Retinal pigment epithelial cell (primary cell): ENCODE measurements around the gene AKAP1.

Experiments used
- DNase-seq: peaks from one replicate; pipeline ENCODE4 v3.0.0-alpha.2; 2010; ENCODE audit warnings: low read depth
- H3K4me3 ChIP-seq: 2 replicates; pipeline ENCODE4 v1.5.1; 2011; ENCODE audit warnings: mild to moderate bottlenecking, low read length, control low read depth, moderate library complexity
- CTCF ChIP-seq: conservative IDR thresholded peaks from 2 replicates; pipeline ENCODE4 v1.5.1; 2011; ENCODE audit warnings: low read depth, low read length, control low read depth, inconsistent platforms

AKAP1 gene

DNA sequence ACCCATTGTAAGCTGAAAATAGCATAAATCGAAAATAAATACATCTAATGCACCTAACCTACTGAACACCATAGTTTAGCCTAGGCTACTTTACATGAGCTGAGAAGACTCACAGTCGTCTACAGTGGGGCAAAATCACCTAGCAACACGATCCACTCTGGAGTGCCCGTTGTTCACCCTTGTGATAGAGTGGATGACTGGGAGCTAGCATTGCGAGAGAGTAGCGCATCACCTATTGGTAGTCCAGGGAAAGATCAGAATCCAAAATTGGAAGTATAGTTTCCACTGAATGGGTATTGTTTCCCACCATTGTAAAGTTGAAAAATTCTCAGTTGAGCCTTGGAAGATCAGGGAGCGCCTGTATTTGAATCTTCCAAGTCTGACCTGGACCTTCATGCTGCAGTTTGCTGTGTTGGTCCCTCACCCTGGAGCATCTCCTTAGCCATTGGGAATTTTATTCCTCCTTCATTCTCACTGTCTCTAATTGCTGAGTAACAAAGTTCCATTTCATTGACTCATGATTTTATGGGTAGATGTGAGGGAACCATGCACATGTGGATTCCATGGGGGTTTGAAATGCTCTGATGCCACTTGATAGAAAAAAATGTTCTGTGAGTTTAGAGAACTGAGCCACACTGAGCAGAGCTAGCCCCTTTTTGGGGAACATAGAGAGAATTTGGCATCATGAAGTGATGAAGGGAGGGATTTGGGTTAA lies 19.6 kb downstream of the AKAP1 start:
- TF ChIP-seq CTCF: no peak
- H3K4me3 ChIP-seq: no peak overlapping the region
- no peak for DNase-seq

DNA sequence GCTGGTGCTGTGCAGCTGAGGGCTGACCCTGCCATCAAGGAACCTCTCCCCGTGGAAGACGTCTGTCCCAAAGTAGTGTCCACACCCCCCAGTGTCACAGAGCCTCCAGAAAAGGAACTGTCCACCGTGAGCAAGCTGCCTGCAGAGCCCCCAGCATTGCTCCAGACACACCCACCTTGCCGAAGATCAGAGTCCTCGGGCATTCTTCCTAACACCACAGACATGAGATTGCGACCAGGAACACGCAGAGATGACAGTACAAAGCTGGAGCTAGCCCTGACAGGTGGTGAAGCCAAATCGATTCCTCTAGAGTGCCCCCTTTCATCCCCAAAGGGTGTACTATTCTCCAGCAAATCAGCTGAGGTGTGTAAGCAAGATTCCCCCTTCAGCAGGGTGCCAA lies 20.5 kb downstream of the AKAP1 start:
- no peak overlapping the region for H3K4me3 ChIP-seq
- DNase-seq: no peak
- no peak for TF ChIP-seq CTCF

DNA sequence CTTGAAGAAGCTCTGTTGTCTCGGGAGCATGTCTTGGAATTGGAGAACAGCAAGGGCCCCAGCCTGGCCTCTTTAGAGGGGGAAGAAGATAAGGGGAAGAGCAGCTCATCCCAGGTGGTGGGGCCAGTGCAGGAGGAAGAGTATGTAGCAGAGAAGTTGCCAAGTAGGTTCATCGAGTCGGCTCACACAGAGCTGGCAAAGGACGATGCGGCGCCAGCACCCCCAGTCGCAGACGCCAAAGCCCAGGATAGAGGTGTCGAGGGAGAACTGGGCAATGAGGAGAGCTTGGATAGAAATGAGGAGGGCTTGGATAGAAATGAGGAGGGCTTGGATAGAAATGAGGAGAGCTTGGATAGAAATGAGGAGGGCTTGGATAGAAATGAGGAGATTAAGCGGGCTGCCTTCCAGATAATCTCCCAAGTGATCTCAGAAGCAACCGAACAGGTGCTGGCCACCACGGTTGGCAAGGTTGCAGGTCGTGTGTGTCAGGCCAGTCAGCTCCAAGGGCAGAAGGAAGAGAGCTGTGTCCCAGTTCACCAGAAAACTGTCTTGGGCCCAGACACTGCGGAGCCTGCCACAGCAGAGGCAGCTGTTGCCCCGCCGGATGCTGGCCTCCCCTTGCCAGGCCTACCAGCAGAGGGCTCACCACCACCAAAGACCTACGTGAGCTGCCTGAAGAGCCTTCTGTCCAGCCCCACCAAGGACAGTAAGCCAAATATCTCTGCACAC lies 21.2 kb downstream of the AKAP1 start:
- H3K4me3 ChIP-seq: no peak overlapping the region
- DNase-seq: no peak
- peak; percentile 49 for TF ChIP-seq CTCF

DNA sequence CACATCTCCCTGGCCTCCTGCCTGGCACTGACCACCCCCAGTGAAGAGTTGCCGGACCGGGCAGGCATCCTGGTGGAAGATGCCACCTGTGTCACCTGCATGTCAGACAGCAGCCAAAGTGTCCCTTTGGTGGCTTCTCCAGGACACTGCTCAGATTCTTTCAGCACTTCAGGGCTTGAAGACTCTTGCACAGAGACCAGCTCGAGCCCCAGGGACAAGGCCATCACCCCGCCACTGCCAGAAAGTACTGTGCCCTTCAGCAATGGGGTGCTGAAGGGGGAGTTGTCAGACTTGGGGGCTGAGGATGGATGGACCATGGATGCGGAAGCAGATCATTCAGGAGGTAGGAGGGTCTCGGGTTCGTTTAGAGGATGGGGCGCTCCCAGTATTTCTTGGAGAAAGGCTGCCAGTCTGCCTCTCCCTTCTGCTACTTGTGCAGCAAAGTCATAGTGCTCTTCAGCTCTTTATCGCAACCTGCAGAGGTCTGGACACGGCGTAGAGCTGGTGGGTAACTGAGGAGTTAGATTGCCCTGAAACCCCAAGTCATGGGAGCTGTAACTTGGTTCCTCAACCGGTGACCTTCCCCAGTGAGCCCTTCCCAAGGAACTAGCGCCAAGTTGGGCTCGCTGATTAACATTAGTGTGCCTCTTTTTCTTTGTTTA lies 21.9 kb downstream of the AKAP1 start:
- no peak for TF ChIP-seq CTCF
- no peak overlapping the region for H3K4me3 ChIP-seq

GRCh38 chr17:57107498-57108101 lies 22.6 kb downstream of the AKAP1 start:
- H3K4me3 ChIP-seq: no peak overlapping the region
- no peak for DNase-seq
- TF ChIP-seq CTCF: no peak

More for the DNA sequence above, 21.9 kb downstream of the AKAP1 start:
- no peak for DNase-seq

DNA sequence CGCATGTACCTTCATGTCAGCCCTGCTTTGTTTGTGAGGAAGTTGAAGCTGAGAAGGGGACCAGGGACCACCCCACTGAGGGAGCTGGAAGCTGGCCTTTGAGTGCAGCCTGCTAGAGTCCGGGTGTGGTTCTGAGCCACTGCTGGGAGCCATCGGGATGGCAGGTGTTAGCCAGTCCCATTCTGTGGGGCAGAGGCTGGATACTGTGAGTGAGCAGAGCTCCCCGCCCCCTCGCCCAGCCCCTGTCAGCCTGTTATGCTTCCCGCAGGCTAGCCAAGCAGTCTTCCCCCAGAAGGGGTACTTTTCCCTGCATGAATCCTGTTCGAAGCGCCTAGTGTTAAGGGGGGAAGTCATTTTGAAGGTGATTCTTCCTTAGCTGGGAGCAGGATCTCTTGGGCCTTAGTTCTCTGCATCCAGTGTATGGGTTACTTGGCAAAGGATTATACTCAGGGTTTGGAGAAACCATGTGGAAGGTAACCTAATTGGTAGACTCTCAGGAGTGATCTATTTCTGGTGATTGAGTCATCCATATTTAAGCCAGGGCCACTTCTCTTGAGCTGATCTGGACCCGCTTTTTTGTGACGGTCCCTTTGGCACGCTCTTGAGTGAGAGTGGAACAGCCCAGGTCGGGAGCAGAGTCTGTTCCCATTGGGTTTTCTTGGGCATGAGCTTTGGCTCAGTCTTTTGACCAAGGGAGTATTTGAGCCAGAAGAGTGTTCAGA lies 23.8 kb downstream of the AKAP1 start:
- H3K4me3 ChIP-seq: no peak overlapping the region
- TF ChIP-seq CTCF: no peak
- no peak for DNase-seq
